AG09309 (cell line): ENCODE data around the gene LBR.

Source experiments
- DNase-seq: peaks from one replicate; pipeline ENCODE4 v3.0.0-alpha.2; 2010; ENCODE audit warnings: low read depth
- H3K4me3 ChIP-seq: 2 replicates; pipeline ENCODE4 v1.5.1; 2011; ENCODE audit warnings: mild to moderate bottlenecking, low read depth, low read length, moderate library complexity; ENCODE audit not compliant: control insufficient read depth
- CTCF ChIP-seq: IDR thresholded peaks from 2 replicates; pipeline ENCODE4 v1.5.1; 2011; ENCODE audit warnings: mild to moderate bottlenecking, low read depth, low read length, inconsistent platforms; ENCODE audit not compliant: insufficient read depth, control insufficient read depth; ENCODE audit errors: missing control alignments

LBR gene

DNA sequence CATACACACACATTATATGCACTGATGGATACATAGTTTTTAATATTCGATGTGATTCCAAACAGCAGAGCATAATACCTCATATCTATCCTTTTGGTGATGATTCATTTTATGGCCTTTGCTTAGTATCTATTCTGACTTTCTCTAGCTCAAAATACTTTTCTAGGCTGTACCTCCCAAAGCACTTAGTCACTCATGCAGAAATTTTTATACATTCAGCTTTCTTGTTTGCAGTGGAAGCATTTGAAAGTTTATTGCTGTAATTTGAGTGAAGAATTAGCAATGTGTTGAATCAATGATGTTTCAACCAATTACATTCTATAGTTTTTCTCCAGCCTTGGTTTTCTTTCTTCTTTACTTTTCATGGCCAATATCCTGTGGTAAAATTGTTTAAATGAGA, 66.7 kb downstream of the LBR start:
- TF ChIP-seq CTCF: no peak
- DNase-seq: no peak
- H3K4me3 ChIP-seq: no peak overlapping the region

GRCh38 chr1:225360119-225360518, 67.7 kb downstream of the LBR start:
- H3K4me3 ChIP-seq: no peak overlapping the region
- DNase-seq: no peak
- TF ChIP-seq CTCF: no peak

GRCh38 chr1:225355863-225356262, 72.0 kb downstream of the LBR start:
- no peak for TF ChIP-seq CTCF
- H3K4me3 ChIP-seq: no peak overlapping the region
- DNase-seq: no peak

DNA sequence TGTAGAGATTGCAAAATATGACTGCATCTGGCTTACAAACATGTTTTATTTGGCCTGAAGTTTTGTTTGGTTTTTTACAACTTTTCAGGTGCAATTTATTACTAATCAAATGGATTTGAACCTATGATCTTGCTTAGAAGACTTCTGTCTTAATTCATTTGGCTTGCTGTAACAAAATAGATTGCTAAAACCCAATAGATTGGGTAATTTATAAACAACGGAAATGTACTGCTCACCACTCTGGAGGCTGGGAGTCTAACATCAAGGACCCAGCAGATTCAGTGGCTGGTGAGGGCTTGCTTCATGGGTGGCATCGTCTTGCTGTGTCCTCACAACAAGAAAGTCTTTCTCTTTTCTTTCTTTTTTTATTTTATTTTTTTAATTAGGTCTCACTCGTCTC, 72.9 kb downstream of the LBR start:
- no peak overlapping the region for H3K4me3 ChIP-seq
- no peak for DNase-seq
- TF ChIP-seq CTCF: no peak
